Stimulated activated naive B cell treated with anti-CD40 and anti-IgM and Interleukin-4, amounts not matched to agents 10 μg/mL and 1 μg/mL and 100 μg/mL, for 72 hours (primary cell): ENCODE results near the gene FBXO15.

ENCODE experiments used
- ATAC-seq, 2 donors: fragments of 150-1000 bp; cut with Tn5 transposase; replicated peaks; 2 replicates each; pipeline ENCODE4 v1.10.0; 2021; ENCODE audit warnings: moderate library complexity in 1 of 2
- DNase-seq: peaks from one replicate; pipeline ENCODE4 v3.0.0; 2021
- H3K27ac Mint-ChIP-seq: one replicate; pipeline ENCODE4 v1.8.0; 2022; ENCODE audit warnings: mild to moderate bottlenecking, mixed read lengths
- H3K27me3 Mint-ChIP-seq, 2 donors: one replicate each; pipeline ENCODE4 v1.8.0; 2022; ENCODE audit warnings: mixed read lengths in 2 of 2
- H3K36me3 Mint-ChIP-seq, 2 donors: one replicate each; pipeline ENCODE4 v1.8.0; 2022; ENCODE audit warnings: mixed read lengths in 2 of 2, mild to moderate bottlenecking in 1 of 2
- H3K4me1 Mint-ChIP-seq, 2 donors: one replicate each; pipeline ENCODE4 v1.8.0; 2022; ENCODE audit warnings: mixed read lengths in 2 of 2, mild to moderate bottlenecking in 1 of 2
- H3K4me3 Mint-ChIP-seq, 2 donors: one replicate each; pipeline ENCODE4 v1.8.0; 2022; ENCODE audit warnings: mild to moderate bottlenecking in 2 of 2, mixed read lengths in 2 of 2, moderate library complexity in 1 of 2
- H3K9me3 Mint-ChIP-seq, 2 donors: one replicate each; pipeline ENCODE4 v1.8.0; 2022; ENCODE audit warnings: mixed read lengths in 2 of 2, mild to moderate bottlenecking in 1 of 2

The FBXO15 gene

DNA sequence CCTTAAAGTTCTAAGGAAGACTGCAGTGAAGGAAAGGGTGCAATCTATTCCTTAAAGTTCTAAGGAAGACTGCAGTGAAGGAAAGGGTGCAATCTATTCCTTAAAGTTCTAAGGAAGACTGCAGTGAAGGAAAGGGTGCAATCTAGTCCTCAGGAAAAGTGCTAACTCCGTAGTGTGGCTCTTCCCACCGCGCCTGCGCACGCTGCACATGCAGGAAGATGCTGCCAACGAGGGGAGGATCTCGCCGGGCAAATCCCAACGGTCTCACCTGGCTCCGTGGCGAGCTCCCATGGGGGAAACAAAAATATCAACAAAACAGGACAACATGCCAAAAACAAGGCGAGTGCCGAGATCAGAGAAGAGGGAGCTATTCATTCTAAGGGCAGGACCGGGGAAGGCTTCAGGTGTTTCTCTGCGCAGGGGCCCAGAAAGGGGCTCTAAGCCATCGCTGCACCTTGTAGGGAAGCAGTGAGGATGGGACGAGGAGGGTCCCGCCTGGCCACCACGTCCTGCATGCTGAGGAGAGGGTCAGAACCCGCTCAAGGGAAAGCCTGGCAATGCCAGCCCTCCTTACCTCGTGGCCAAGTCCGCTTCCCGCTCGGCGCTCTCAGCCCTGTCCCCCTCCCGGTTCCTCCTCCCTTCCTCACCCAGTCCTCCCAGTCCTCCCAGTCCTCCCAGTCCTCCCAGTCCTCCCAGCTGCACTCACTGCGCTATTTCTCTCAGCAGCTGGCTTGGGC lies 25.2 kb upstream of the FBXO15 start:
- peaks cover 32 to 39% of the 10 kb centered on the region in 2 donors for H3K27me3 Mint-ChIP-seq

DNA sequence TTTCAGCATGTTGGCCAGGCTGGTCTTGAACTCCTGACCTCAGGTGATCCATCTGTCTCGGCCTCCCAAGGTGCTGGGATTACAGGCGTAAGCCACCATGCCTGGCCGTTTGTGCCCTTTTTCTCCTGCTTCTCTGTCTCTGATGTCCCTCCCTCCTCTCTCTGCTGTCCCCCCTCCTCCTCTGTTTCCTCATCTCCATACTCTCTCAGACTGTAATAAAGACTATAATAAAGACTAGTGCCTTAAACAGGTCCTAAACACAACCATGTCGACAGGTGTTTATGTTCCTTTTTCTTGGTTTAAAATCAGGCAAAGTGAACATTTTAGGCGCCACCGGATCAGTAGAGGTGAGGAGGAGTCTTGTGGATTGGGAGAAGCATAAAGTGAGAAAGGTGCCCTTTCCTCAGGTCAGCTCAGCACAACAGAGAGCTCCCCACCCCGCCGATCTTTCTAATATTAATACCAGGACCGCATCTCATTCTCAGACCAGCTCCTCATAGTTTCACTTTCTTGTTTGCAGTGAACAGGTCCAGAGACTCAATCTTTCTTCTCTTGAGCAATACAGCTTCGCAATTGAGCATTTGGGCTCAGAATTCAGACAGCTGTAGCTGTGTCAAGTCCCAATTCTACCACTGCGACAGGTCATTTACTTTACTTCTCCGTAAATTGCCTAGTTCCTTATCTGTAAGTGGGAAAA lies 24.4 kb upstream of the FBXO15 start:
- Mint-ChIP-seq H3K27ac (peak overlapping the region; percentile 49), H3K9me3 (no peaks in the 10 kb centered on the region), H3K27me3 (peaks cover 32 to 43% of the 10 kb centered on the region in 2 donors), H3K4me1 (peaks cover 4 to 5% of the 10 kb centered on the region in 2 donors), H3K4me3 (peak overlapping the region in 1 of 2 donors; percentile 52), H3K36me3 (no peaks in the 10 kb centered on the region)
- no peak for DNase-seq
- peak in 1 of 2 donors; percentile 29 for ATAC-seq

More for the DNA sequence above, 25.2 kb upstream of the FBXO15 start:
- Mint-ChIP-seq H3K4me3 (no peak overlapping the region), H3K9me3 (no peaks in the 10 kb centered on the region), H3K36me3 (no peaks in the 10 kb centered on the region), H3K27ac (no peak overlapping the region), H3K4me1 (peaks cover 4 to 5% of the 10 kb centered on the region in 2 donors)
- ATAC-seq (no peak), DNase-seq (no peak)

DNA sequence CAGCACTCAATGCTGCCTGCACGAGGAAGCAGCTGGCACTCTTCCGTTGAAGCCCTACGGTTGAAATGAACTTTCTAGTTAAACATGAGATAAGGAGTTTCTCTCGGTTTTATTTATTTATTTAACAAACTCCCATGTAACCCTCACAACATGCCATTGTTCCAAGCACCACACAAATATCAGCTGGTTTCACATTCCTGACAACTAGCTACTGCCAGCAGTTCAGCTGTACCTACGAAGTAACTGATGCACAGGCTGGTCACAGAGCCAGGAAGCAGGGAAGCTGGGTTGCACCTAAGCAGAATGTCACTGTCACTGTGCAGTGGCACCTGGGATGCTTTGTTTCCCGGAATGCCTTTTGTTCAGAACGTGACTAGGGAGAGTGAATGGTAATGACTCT lies 18.8 kb upstream of the FBXO15 start:
- peaks cover 0 to 6% of the 10 kb centered on the region in 2 donors for H3K27me3 Mint-ChIP-seq
- ATAC-seq, result no peak
- H3K27ac Mint-ChIP-seq, result no peak overlapping the region
- H3K4me3 Mint-ChIP-seq, result no peak overlapping the region
- H3K9me3 Mint-ChIP-seq, result no peaks in the 10 kb centered on the region
- peaks cover 17 to 23% of the 10 kb centered on the region in 2 donors for H3K36me3 Mint-ChIP-seq
- H3K4me1 Mint-ChIP-seq, result peaks cover 13 to 22% of the 10 kb centered on the region in 2 donors
- no peak for DNase-seq

DNA sequence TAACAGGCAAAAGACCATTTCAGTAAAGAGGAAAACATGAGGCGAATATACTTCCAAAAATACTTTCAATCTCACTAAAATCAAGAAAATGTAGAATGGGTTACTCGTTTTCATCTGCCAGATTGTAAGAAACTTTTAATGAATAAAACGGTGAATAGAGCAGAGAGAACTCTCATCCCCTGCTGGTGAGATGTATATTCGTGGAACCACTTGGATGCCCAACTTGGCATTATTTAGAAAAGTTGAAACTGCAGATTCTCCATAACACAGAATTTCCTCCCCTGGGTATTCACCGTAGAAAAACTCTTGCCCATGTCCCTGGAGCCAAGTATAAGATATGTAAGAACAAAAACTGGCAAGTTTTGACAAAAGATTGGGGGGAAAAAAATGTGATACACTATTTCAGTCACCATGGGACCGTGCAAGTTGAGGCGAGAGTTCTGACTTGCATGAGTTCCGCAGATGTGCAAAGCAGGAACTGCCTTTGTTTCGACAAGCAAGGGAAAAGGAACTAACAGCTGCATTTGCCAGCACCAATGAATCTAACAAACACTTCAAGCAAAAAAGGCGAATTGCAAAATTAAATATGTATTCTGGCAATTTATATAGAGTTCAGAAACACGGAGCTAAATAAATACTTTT lies 15.5 kb upstream of the FBXO15 start:
- ATAC-seq (peak; percentile 75 to 84), DNase-seq (no peak)
- Mint-ChIP-seq H3K27ac (no peak overlapping the region), H3K4me3 (no peak overlapping the region), H3K9me3 (no peaks in the 10 kb centered on the region), H3K36me3 (peaks cover 37 to 40% of the 10 kb centered on the region in 2 donors), H3K4me1 (peaks cover 16 to 26% of the 10 kb centered on the region in 2 donors), H3K27me3 (peaks cover 0 to 4% of the 10 kb centered on the region in 2 donors)

DNA sequence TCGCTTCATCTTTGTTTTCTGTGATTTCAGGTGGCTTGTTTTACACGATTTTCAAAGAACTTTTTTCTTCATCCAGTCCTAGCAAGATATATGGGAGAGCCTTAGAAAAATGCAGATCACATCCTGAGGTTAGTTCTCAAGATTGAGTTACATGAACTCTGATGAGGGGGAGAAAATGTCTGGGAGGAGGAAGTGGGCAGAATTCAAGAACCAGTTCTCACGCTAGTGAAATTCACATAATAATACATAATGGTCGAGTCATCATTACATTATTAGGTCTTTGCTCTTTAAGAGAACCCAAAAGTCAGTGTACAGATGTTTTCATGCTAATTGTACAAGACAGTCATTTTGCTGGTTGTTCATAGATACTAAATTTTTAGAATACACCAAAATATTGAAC lies 7.6 kb upstream of the FBXO15 start:
- H3K27me3 Mint-ChIP-seq, result no peaks in the 10 kb centered on the region
- H3K9me3 Mint-ChIP-seq, result no peaks in the 10 kb centered on the region
- H3K4me3 Mint-ChIP-seq, result no peak overlapping the region
- peaks cover 34 to 39% of the 10 kb centered on the region in 2 donors for H3K36me3 Mint-ChIP-seq
- H3K4me1 Mint-ChIP-seq, result peaks cover 19 to 24% of the 10 kb centered on the region in 2 donors
- H3K27ac Mint-ChIP-seq, result no peak overlapping the region
- no peak for ATAC-seq
- DNase-seq, result no peak

DNA sequence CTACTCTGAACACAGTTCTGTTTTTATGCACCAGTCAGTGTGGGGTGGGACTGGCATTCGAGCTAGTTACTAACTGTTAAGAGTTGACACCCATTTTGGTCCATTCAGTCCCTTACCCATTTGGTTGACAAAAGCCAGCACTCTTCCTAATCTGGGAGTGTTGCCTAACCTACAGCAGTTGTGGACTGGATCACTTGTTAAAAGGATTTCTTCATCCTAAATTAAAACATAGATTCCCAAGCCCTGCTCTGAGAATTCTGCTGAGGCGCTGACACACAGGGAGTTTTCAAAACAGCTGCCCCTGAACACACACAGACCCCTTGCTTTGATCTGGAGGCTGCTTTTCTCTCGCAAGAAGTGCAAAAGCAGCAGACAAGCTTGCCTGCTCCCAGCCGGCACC lies 7.1 kb upstream of the FBXO15 start:
- Mint-ChIP-seq H3K27ac (no peak overlapping the region), H3K36me3 (peaks cover 34 to 39% of the 10 kb centered on the region in 2 donors), H3K4me3 (no peak overlapping the region), H3K9me3 (no peaks in the 10 kb centered on the region), H3K4me1 (peaks cover 23 to 28% of the 10 kb centered on the region in 2 donors), H3K27me3 (no peaks in the 10 kb centered on the region)
- DNase-seq (no peak), ATAC-seq (no peak)

DNA sequence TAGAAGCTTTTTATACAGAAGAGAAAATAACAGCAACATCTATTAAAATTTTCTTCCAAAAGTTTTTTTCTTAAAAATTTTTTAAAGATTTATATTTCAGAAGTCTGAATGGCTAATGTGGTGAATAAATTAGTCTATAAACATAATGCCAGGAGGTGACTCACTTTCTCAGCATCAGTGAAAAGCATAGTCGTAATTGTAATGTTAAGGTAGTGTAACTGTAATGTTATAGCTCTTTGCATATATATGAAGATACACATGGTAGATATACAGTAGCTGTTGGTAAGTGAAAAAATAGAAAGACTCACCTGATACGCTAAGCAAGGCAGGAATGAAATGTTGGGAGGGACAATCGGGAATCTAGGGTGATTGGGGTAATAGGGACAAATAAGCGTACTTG lies 6.2 kb upstream of the FBXO15 start:
- Mint-ChIP-seq H3K4me1 (peaks cover 25 to 37% of the 10 kb centered on the region in 2 donors), H3K9me3 (no peaks in the 10 kb centered on the region), H3K36me3 (peaks cover 30 to 36% of the 10 kb centered on the region in 2 donors), H3K27ac (no peak overlapping the region), H3K4me3 (no peak overlapping the region), H3K27me3 (no peaks in the 10 kb centered on the region)
- DNase-seq (no peak), ATAC-seq (no peak)

DNA sequence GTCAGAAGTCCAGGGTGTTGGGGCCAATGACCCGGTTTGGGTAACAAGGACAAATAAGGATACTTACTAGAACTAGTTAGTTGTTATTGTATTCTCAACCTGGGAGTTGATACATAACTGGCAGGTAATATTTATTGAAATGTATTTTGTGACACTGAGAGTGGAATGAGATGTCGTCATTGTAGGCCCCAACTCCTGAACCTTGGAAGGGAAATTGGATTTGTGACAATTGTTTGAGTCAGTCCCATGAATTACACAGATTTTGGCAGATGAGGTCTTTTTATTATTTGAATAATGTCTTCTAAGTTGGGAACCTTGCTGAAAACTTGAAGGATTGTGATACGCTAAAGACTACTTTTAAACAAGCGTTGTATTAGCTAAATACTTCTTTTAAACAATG lies 5.7 kb upstream of the FBXO15 start:
- no peak for ATAC-seq
- Mint-ChIP-seq H3K27ac (no peak overlapping the region), H3K36me3 (peaks cover 29 to 36% of the 10 kb centered on the region in 2 donors), H3K4me1 (peaks cover 26 to 40% of the 10 kb centered on the region in 2 donors), H3K27me3 (no peaks in the 10 kb centered on the region), H3K9me3 (no peaks in the 10 kb centered on the region), H3K4me3 (no peak overlapping the region)
- no peak for DNase-seq

DNA sequence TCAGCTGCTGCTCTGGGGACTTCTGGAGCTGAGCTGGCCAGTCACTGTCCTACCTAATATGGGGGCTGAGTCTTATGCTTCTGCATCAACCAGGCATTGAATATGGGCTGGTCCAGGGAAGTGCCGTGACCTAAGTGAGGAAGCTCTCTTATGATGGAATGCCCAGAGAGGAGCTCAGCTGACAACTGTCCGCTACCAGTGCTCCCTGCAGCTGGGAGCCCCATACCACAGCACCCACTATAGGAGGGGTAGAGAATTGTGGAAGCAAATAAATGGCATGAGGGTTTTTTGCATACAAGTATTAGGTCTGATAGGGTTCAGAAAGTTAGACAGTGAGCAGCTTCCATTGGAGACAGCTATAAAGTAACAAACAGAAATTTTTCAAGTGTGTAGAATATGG lies 5.2 kb upstream of the FBXO15 start:
- H3K36me3 Mint-ChIP-seq, result peaks cover 31% of the 10 kb centered on the region in 2 donors
- ATAC-seq (no peak), DNase-seq (no peak)
- no peaks in the 10 kb centered on the region for H3K9me3 Mint-ChIP-seq
- H3K4me3 Mint-ChIP-seq, result no peak overlapping the region
- H3K27me3 Mint-ChIP-seq, result no peaks in the 10 kb centered on the region
- peaks cover 29 to 43% of the 10 kb centered on the region in 2 donors for H3K4me1 Mint-ChIP-seq
- H3K27ac Mint-ChIP-seq, result no peak overlapping the region

DNA sequence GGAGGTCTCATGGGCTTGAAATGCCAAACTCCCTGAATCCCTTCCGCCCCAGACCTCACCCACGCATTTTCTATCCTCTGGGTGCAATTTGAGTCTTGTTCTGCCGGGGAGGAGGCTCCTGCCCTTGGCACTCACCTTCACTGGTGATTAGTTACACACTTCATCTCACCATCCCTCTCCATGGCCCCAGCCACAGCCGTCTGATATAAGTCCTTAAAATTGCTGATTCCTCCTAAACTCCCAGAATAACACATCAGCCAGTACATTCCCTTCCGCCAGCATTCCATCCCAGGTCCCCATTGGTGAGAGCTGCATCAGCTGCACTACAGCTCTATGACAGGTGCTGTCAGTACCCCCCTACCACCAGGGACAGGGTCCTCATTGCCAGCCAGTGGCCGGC lies 4.6 kb upstream of the FBXO15 start:
- no peaks in the 10 kb centered on the region for H3K9me3 Mint-ChIP-seq
- ATAC-seq (no peak), DNase-seq (no peak)
- peaks cover 29 to 47% of the 10 kb centered on the region in 2 donors for H3K4me1 Mint-ChIP-seq
- H3K36me3 Mint-ChIP-seq, result peaks cover 31 to 32% of the 10 kb centered on the region in 2 donors
- no peak overlapping the region for H3K4me3 Mint-ChIP-seq
- no peaks in the 10 kb centered on the region for H3K27me3 Mint-ChIP-seq
- H3K27ac Mint-ChIP-seq, result peak overlapping the region; percentile 67

DNA sequence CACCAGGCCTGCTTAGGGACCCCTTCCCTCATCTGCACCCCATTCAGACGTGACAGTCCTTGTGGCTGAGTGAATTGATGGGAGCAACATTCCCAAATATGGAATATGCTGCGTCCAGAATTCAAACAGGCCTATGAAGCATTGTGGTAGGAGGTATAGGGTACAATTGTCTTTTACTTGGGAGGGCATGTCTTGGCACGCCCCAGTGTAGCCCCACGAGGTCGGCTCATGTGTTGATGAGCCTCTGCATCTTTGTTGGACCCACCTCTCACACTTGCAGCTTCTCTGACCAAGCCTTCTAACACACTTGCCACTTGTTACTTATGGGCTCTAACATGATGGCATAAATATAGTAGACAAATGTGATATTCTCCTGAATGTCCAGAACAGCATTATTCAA lies 2.2 kb upstream of the FBXO15 start:
- peaks cover 31 to 53% of the 10 kb centered on the region in 2 donors for H3K4me1 Mint-ChIP-seq
- no peaks in the 10 kb centered on the region for H3K9me3 Mint-ChIP-seq
- no peak for ATAC-seq
- peaks cover 24 to 27% of the 10 kb centered on the region in 2 donors for H3K36me3 Mint-ChIP-seq
- H3K4me3 Mint-ChIP-seq, result peak overlapping the region; percentile 98
- H3K27ac Mint-ChIP-seq, result peak overlapping the region; percentile 14
- H3K27me3 Mint-ChIP-seq, result no peaks in the 10 kb centered on the region
- no peak for DNase-seq

DNA sequence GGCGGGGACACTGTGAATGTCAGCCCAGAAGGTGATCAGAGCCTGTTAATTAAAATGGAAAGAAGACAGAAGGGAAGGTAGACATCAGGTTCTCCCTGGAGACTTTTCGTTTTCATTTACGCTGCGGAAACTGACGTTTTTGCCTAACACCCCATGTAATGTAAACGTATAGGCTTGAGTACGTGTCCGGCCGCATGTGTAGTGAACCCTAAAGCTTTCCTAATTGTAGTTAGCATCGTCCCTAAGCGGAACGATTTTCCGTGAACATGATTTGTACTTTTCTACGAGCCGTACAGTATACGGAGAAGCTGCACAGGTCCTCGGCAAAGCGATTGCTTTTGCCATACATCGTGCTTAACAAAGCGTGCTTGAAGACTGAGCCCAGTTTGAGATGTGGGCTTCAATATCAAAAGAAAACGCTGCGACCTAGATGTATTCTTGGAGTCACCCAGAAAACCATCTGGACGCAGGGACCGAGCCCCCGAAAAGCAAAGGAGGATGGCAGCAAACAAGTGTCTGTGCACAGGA lies 973 bp upstream of the FBXO15 start:
- peak overlapping the region; percentile 98 for H3K4me3 Mint-ChIP-seq
- peak overlapping the region; percentile 99 for H3K27ac Mint-ChIP-seq
- no peak for DNase-seq
- no peaks in the 10 kb centered on the region for H3K9me3 Mint-ChIP-seq
- peaks cover 29 to 53% of the 10 kb centered on the region in 2 donors for H3K4me1 Mint-ChIP-seq
- H3K27me3 Mint-ChIP-seq, result no peaks in the 10 kb centered on the region
- peaks cover 17 to 23% of the 10 kb centered on the region in 2 donors for H3K36me3 Mint-ChIP-seq
- ATAC-seq, result no peak

DNA sequence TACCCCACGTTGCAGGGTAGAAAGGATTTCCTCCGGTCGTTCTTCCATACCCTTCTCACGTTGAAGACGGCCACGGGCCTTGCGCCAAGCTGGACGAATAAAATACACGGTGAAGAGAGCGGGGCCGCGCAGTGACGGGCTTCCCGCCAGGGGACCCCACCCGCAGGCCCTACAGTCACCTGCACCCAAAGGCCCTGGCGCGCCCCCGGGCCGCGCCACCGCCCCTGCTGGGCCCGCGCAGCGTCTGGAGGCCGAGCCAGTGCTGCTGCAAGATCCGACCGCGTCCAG lies 199 bp downstream of the FBXO15 start:
- peaks cover 9 to 15% of the 10 kb centered on the region in 2 donors for H3K36me3 Mint-ChIP-seq
- no peak for DNase-seq
- no peaks in the 10 kb centered on the region for H3K27me3 Mint-ChIP-seq
- peak overlapping the region; percentile 99 for H3K27ac Mint-ChIP-seq
- no peak for ATAC-seq
- H3K4me3 Mint-ChIP-seq, result peak overlapping the region; percentile 98
- no peaks in the 10 kb centered on the region for H3K9me3 Mint-ChIP-seq
- H3K4me1 Mint-ChIP-seq, result peaks cover 24 to 46% of the 10 kb centered on the region in 2 donors

DNA sequence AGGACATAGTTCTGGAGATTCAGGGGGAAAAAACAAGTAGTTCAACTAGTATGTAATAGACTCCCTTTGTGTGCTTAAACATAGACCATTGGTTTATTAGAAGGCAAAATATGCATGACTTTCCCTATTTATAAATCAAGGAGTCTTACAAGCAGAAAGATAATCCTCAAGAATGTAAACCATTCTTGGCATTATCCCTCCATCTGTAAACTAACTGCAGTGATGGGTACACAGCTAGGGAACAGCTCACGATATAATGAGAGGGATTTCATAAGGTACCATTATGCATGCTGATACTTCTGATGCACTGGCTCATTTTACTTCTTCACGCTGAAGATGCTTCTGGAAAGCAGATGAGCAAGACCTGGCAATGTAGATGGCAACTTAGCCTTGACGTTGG lies 878 bp downstream of the FBXO15 start:
- DNase-seq (no peak), ATAC-seq (no peak)
- no peaks in the 10 kb centered on the region for H3K9me3 Mint-ChIP-seq
- H3K4me1 Mint-ChIP-seq, result peaks cover 19 to 41% of the 10 kb centered on the region in 2 donors
- peak overlapping the region; percentile 99 for H3K27ac Mint-ChIP-seq
- H3K27me3 Mint-ChIP-seq, result no peaks in the 10 kb centered on the region
- peaks cover 6 to 11% of the 10 kb centered on the region in 2 donors for H3K36me3 Mint-ChIP-seq
- peak overlapping the region; percentile 98 for H3K4me3 Mint-ChIP-seq
